Measurements from ENCODE around the gene IER5.

Gene IER5

GRCh38 chr1:181049378-181049777 is 39.1 kb upstream of the IER5 start:
- no peak for DNase-seq
- no peak overlapping the region for H3K4me3 ChIP-seq
- no peak for TF ChIP-seq CTCF (IDR thresholded peaks at IDR 0.05)
- no peaks in the 10 kb centered on the region for H3K27me3 ChIP-seq
- peaks cover 9 to 69% (median 10%) of the 10 kb centered on the region in 3 donors for H3K36me3 ChIP-seq
- H3K27ac ChIP-seq: no peak overlapping the region
- H3K9me3 ChIP-seq: no peaks in the 10 kb centered on the region
- intact Hi-C loops (cut with DNase I; ENCODE audit: low total_unique reads): no loop called here
- H3K4me1 ChIP-seq: peaks cover 0 to 12% (median 1%) of the 10 kb centered on the region in 4 donors

GRCh38 chr1:181050922-181051321 is 37.6 kb upstream of the IER5 start:
- Histone ChIP-seq H3K27ac (no peak overlapping the region), H3K27me3 (no peaks in the 10 kb centered on the region), H3K9me3 (no peaks in the 10 kb centered on the region), H3K4me1 (no peaks in the 10 kb centered on the region), H3K36me3 (peaks cover 9 to 68% (median 13%) of the 10 kb centered on the region in 3 donors), H3K4me3 (no peak overlapping the region)
- DNase-seq: no peak
- TF ChIP-seq CTCF (IDR thresholded peaks at IDR 0.05): no peak
- intact Hi-C loops (cut with DNase I; ENCODE audit: low total_unique reads): no loop called here

GRCh38 chr1:181056560-181056959 is 31.9 kb upstream of the IER5 start:
- peaks cover 0 to 24% (median 4%) of the 10 kb centered on the region in 4 donors for H3K4me1 ChIP-seq
- DNase-seq: no peak
- peaks cover 3 to 58% (median 4%) of the 10 kb centered on the region in 3 donors for H3K36me3 ChIP-seq
- no peak overlapping the region for H3K27ac ChIP-seq
- no peaks in the 10 kb centered on the region for H3K27me3 ChIP-seq
- H3K9me3 ChIP-seq: no peaks in the 10 kb centered on the region
- TF ChIP-seq CTCF (IDR thresholded peaks at IDR 0.05): no peak
- H3K4me3 ChIP-seq: no peak overlapping the region
- intact Hi-C loops (cut with DNase I; ENCODE audit: low total_unique reads): no loop called here

GRCh38 chr1:181057079-181057478 is 31.4 kb upstream of the IER5 start:
- peaks cover 0 to 29% (median 6%) of the 10 kb centered on the region in 4 donors for H3K4me1 ChIP-seq
- H3K9me3 ChIP-seq: no peaks in the 10 kb centered on the region
- DNase-seq: no peak
- H3K36me3 ChIP-seq: peaks cover 3 to 57% (median 4%) of the 10 kb centered on the region in 3 donors
- no peak overlapping the region for H3K27ac ChIP-seq
- no peak for TF ChIP-seq CTCF (IDR thresholded peaks at IDR 0.05)
- H3K27me3 ChIP-seq: no peaks in the 10 kb centered on the region
- intact Hi-C loops (cut with DNase I; ENCODE audit: low total_unique reads): no loop called here
- H3K4me3 ChIP-seq: no peak overlapping the region

GRCh38 chr1:181059435-181059834 is 29.1 kb upstream of the IER5 start:
- intact Hi-C loops (cut with DNase I; ENCODE audit: low total_unique reads): no loop called here

More at GRCh38 chr1:181059435-181059834, 29.1 kb upstream of the IER5 start:
- Histone ChIP-seq H3K27ac (no peak overlapping the region), H3K9me3 (no peaks in the 10 kb centered on the region), H3K4me3 (no peak overlapping the region), H3K4me1 (peaks cover 0 to 33% (median 6%) of the 10 kb centered on the region in 4 donors), H3K36me3 (peaks cover 0 to 38% (median 3%) of the 10 kb centered on the region in 3 donors), H3K27me3 (no peaks in the 10 kb centered on the region)
- no peak for DNase-seq
- TF ChIP-seq CTCF (IDR thresholded peaks at IDR 0.05): no peak
